AG09309 (cell line): ENCODE measurements around the gene RETREG2.

Source experiments
- DNase-seq: peaks from one replicate; pipeline ENCODE4 v3.0.0-alpha.2; 2010; ENCODE audit warnings: low read depth
- H3K4me3 ChIP-seq: 2 replicates; pipeline ENCODE4 v1.5.1; 2011; ENCODE audit warnings: mild to moderate bottlenecking, low read depth, low read length, moderate library complexity; ENCODE audit not compliant: control insufficient read depth
- CTCF ChIP-seq: IDR thresholded peaks from 2 replicates; pipeline ENCODE4 v1.5.1; 2011; ENCODE audit warnings: mild to moderate bottlenecking, low read depth, low read length, inconsistent platforms; ENCODE audit not compliant: insufficient read depth, control insufficient read depth; ENCODE audit errors: missing control alignments

Gene RETREG2

GRCh38 chr2:219168526-219168925 is 9.5 kb upstream of the RETREG2 start:
- TF ChIP-seq CTCF, result no peak
- no peak overlapping the region for H3K4me3 ChIP-seq
- no peak for DNase-seq

- TF ChIP-seq CTCF, result no peak
- no peak overlapping the region for H3K4me3 ChIP-seq
- DNase-seq, result no peak
Measured at GRCh38 chr2:219168932-219169331, 9.1 kb upstream of the RETREG2 start.

GRCh38 chr2:219169930-219170654 is 8.0 kb upstream of the RETREG2 start, which contains the start of gene SLC23A3:
SLC23A3 (minus strand) TSS chr2:219170029; CDS start chr2:219169984, 45 bp downstream.
- no peak within 1 kb of the TSS for H3K4me3 ChIP-seq
- DNase-seq, result no peak
- TF ChIP-seq CTCF, result no peak

GRCh38 chr2:219171231-219171651 is 6.8 kb upstream of the RETREG2 start:
- peak; percentile 79 for DNase-seq
- peak; percentile 70 for TF ChIP-seq CTCF
- H3K4me3 ChIP-seq, result no peak overlapping the region

GRCh38 chr2:219172231-219173154 is 5.6 kb upstream of the RETREG2 start:
- no peak for DNase-seq
- H3K4me3 ChIP-seq, result no peak overlapping the region
- TF ChIP-seq CTCF, result no peak

- DNase-seq, result no peak
- no peak overlapping the region for H3K4me3 ChIP-seq
- TF ChIP-seq CTCF, result no peak
Measured at GRCh38 chr2:219173176-219173575, 4.9 kb upstream of the RETREG2 start.
